Measurements from ENCODE around the gene PAX2.

GRCh38 chr10:100784126-100784525, 38.7 kb downstream of the PAX2 start:
- TF ChIP-seq CTCF (IDR thresholded peaks at IDR 0.05) (no peak), POLR2AphosphoS5 (IDR thresholded peaks at IDR 0.05) (no peak), POLR2A (IDR thresholded peaks at IDR 0.05) (no peak), EP300 (IDR thresholded peaks at IDR 0.05; ENCODE audit: low read depth) (no peak)
